ENCODE data around the gene CCDC90B.

GRCh38 chr11:83284501-83285150, 1.5 kb downstream of the CCDC90B start:
- TF ChIP-seq CTCF (IDR thresholded peaks at IDR 0.05) (no peak), POLR2A (IDR thresholded peaks at IDR 0.05; ENCODE audit: low read depth) (no peak), EP300 (IDR thresholded peaks at IDR 0.05) (no peak)
